Activated CD4-positive, alpha-beta T cell treated with anti-CD3 and anti-CD28 coated beads, Interleukin-2, amount 10 ng/mL, durations not matched to agents 24 days and 14 days (primary cell): ENCODE measurements around the gene PTPN14. TPM values are rescaled to one million over a fixed set of nuclear protein-coding genes. Genes with fewer than 3 reads are reported as not detected.
"Not testable (repeated sequence)": the region's sequence is repeated elsewhere in the genome, so short reads cannot be mapped to it uniquely, and the experiment has no call there.

ENCODE experiments used
- DNase-seq: peaks from one replicate; pipeline ENCODE4 v3.0.0; 2022
- H3K27ac Mint-ChIP-seq: one replicate; pipeline ENCODE4 v1.8.0; 2022; ENCODE audit warnings: mild to moderate bottlenecking, mixed read lengths
- H3K27me3 Mint-ChIP-seq: one replicate; pipeline ENCODE4 v1.8.0; 2022; ENCODE audit warnings: mixed read lengths
- H3K36me3 Mint-ChIP-seq: one replicate; pipeline ENCODE4 v1.8.0; 2022; ENCODE audit warnings: low read depth, mild to moderate bottlenecking, mixed read lengths
- H3K4me1 Mint-ChIP-seq: one replicate; pipeline ENCODE4 v1.8.0; 2021; ENCODE audit warnings: mixed read lengths
- H3K4me3 Mint-ChIP-seq: one replicate; pipeline ENCODE4 v1.8.0; 2022; ENCODE audit warnings: mild to moderate bottlenecking, moderate library complexity, mixed read lengths
- H3K9me3 Mint-ChIP-seq: one replicate; pipeline ENCODE4 v1.8.0; 2021; ENCODE audit warnings: mixed read lengths
- intact Hi-C: fragments of 100-400 bp; cut with micrococcal nuclease; formaldehyde crosslinking; loops from one replicate; pipeline ENCODE4 v1.15.1; 2023
- total RNA-seq: library from RNA; stranded (reverse); gene quantifications from 2 replicates; pipeline ENCODE4 v1.2.3, GENCODE V29; 2022

Gene PTPN14
- 29.7 and 29.9 TPM in 2 replicates for total RNA-seq

- Mint-ChIP-seq H3K9me3 (no peaks in the 10 kb centered on the region), H3K36me3 (peaks cover 2% of the 10 kb centered on the region), H3K4me3 (peak within 1 kb of the TSS; percentile 93), H3K4me1 (peaks cover 19% of the 10 kb centered on the region), H3K27me3 (peaks cover 56% of the 10 kb centered on the region), H3K27ac (peak within 1 kb of the TSS; percentile 87)
- peak; percentile 71 for DNase-seq
- intact Hi-C loops, result loop anchor here (2.0 to 5.0 kb wide), 3 partner anchors 15 to 109 kb away; no protein-coding TSS in a partner anchor
Measured at GRCh38 chr1:214551436-214552173, at the start of gene PTPN14. Gene PTPN14 (minus strand): TSS chr1:214551602. CDS start chr1:214464803, 86,799 bp downstream.

GRCh38 chr1:214593158-214593557 lies 41.8 kb upstream of the PTPN14 start:
- intact Hi-C loops, result no loop called here
- Mint-ChIP-seq H3K27ac (no peak overlapping the region), H3K36me3 (no peaks in the 10 kb centered on the region), H3K4me1 (no peaks in the 10 kb centered on the region), H3K9me3 (no peaks in the 10 kb centered on the region), H3K27me3 (peaks cover 11% of the 10 kb centered on the region), H3K4me3 (no peak overlapping the region)
- DNase-seq, result no peak

- H3K4me3 Mint-ChIP-seq, H3K4me1 Mint-ChIP-seq, H3K36me3 Mint-ChIP-seq, H3K27ac Mint-ChIP-seq, intact Hi-C loops, H3K9me3 Mint-ChIP-seq, DNase-seq: not testable (repeated sequence)
- H3K27me3 Mint-ChIP-seq, result peaks cover 11% of the 10 kb centered on the region
Measured at GRCh38 chr1:214591918-214592317, 40.5 kb upstream of the PTPN14 start.

GRCh38 chr1:214590696-214591095 lies 39.3 kb upstream of the PTPN14 start:
- intact Hi-C loops, result no loop called here
- H3K4me3 Mint-ChIP-seq, result no peak overlapping the region
- no peak for DNase-seq
- H3K4me1 Mint-ChIP-seq, result peaks cover 1% of the 10 kb centered on the region
- H3K36me3 Mint-ChIP-seq, result no peaks in the 10 kb centered on the region
- no peaks in the 10 kb centered on the region for H3K9me3 Mint-ChIP-seq
- H3K27ac Mint-ChIP-seq, result no peak overlapping the region
- H3K27me3 Mint-ChIP-seq, result peaks cover 11% of the 10 kb centered on the region

- peaks cover 5% of the 10 kb centered on the region for H3K27me3 Mint-ChIP-seq
- H3K27ac Mint-ChIP-seq, result no peak overlapping the region
- intact Hi-C loops, result loop anchor here (5.0 kb wide), 1 partner anchor 377 kb away; no protein-coding TSS in a partner anchor
- no peaks in the 10 kb centered on the region for H3K36me3 Mint-ChIP-seq
- peaks cover 5% of the 10 kb centered on the region for H3K4me1 Mint-ChIP-seq
- no peaks in the 10 kb centered on the region for H3K9me3 Mint-ChIP-seq
- no peak for DNase-seq
- H3K4me3 Mint-ChIP-seq, result no peak overlapping the region
Measured at GRCh38 chr1:214588963-214589597, 37.7 kb upstream of the PTPN14 start.

GRCh38 chr1:214587165-214587564 lies 35.8 kb upstream of the PTPN14 start:
- peaks cover 8% of the 10 kb centered on the region for H3K4me1 Mint-ChIP-seq
- no peaks in the 10 kb centered on the region for H3K9me3 Mint-ChIP-seq
- H3K27ac Mint-ChIP-seq, result no peak overlapping the region
- H3K27me3 Mint-ChIP-seq, result peaks cover 7% of the 10 kb centered on the region
- DNase-seq, result no peak
- H3K36me3 Mint-ChIP-seq, result no peaks in the 10 kb centered on the region
- no peak overlapping the region for H3K4me3 Mint-ChIP-seq
- intact Hi-C loops, result loop anchor here (5.0 kb wide), 1 partner anchor 375 kb away; no protein-coding TSS in a partner anchor

GRCh38 chr1:214586621-214587020 lies 35.2 kb upstream of the PTPN14 start:
- no peaks in the 10 kb centered on the region for H3K36me3 Mint-ChIP-seq
- no peak for DNase-seq
- H3K9me3 Mint-ChIP-seq, result no peaks in the 10 kb centered on the region
- H3K27me3 Mint-ChIP-seq, result peaks cover 5% of the 10 kb centered on the region
- H3K27ac Mint-ChIP-seq, result no peak overlapping the region
- intact Hi-C loops, result loop anchor here (5.0 kb wide), 1 partner anchor 374 kb away; no protein-coding TSS in a partner anchor
- H3K4me1 Mint-ChIP-seq, result peaks cover 8% of the 10 kb centered on the region
- H3K4me3 Mint-ChIP-seq, result no peak overlapping the region

GRCh38 chr1:214584805-214585766 lies 33.7 kb upstream of the PTPN14 start:
- no peak for DNase-seq
- H3K4me1 Mint-ChIP-seq, result peaks cover 8% of the 10 kb centered on the region
- H3K27me3 Mint-ChIP-seq, result peaks cover 2% of the 10 kb centered on the region
- peak overlapping the region; percentile 9 for H3K27ac Mint-ChIP-seq
- no peaks in the 10 kb centered on the region for H3K36me3 Mint-ChIP-seq
- no peak overlapping the region for H3K4me3 Mint-ChIP-seq
- intact Hi-C loops, result loop anchor here (1.0 to 5.0 kb wide), 5 partner anchors 34 to 373 kb away; partner anchors contain the start of gene PTPN14
- no peaks in the 10 kb centered on the region for H3K9me3 Mint-ChIP-seq

GRCh38 chr1:214583824-214584554 lies 32.6 kb upstream of the PTPN14 start:
- intact Hi-C loops, result loop anchor here (2.0 kb wide), 1 partner anchor 33 kb away; the partner anchor contains the start of gene PTPN14

GRCh38 chr1:214583113-214583512 lies 31.7 kb upstream of the PTPN14 start:
- Mint-ChIP-seq H3K36me3 (no peaks in the 10 kb centered on the region), H3K27me3 (peaks cover 2% of the 10 kb centered on the region), H3K9me3 (no peaks in the 10 kb centered on the region), H3K4me3 (no peak overlapping the region), H3K4me1 (peaks cover 8% of the 10 kb centered on the region), H3K27ac (no peak overlapping the region)
- intact Hi-C loops, result no loop called here
- DNase-seq, result no peak

More at GRCh38 chr1:214583824-214584554, 32.6 kb upstream of the PTPN14 start:
- Mint-ChIP-seq H3K27ac (no peak overlapping the region), H3K36me3 (no peaks in the 10 kb centered on the region), H3K9me3 (no peaks in the 10 kb centered on the region), H3K4me1 (peaks cover 8% of the 10 kb centered on the region), H3K4me3 (no peak overlapping the region), H3K27me3 (peaks cover 2% of the 10 kb centered on the region)
- no peak for DNase-seq

GRCh38 chr1:214582289-214582891 lies 31.0 kb upstream of the PTPN14 start:
- DNase-seq, result no peak
- Mint-ChIP-seq H3K4me1 (peaks cover 8% of the 10 kb centered on the region), H3K9me3 (no peaks in the 10 kb centered on the region), H3K27ac (no peak overlapping the region), H3K4me3 (no peak overlapping the region), H3K27me3 (peaks cover 2% of the 10 kb centered on the region), H3K36me3 (no peaks in the 10 kb centered on the region)
- intact Hi-C loops, result no loop called here

GRCh38 chr1:214581785-214582184 lies 30.4 kb upstream of the PTPN14 start:
- Mint-ChIP-seq H3K27ac (no peak overlapping the region), H3K4me1 (peaks cover 8% of the 10 kb centered on the region), H3K36me3 (no peaks in the 10 kb centered on the region), H3K4me3 (no peak overlapping the region), H3K9me3 (no peaks in the 10 kb centered on the region), H3K27me3 (peaks cover 2% of the 10 kb centered on the region)
- intact Hi-C loops, result no loop called here
- no peak for DNase-seq
